A549 treated with AZD9567 at 1 μM for 4 hours (cell line): ENCODE results near the gene FAM162A. TPM values are rescaled to one million over a fixed set of nuclear protein-coding genes. Genes with fewer than 3 reads are reported as not detected.

ENCODE experiments used
- total RNA-seq: library from RNA; stranded (reverse); fragments of 200-300 nt; extraction: Qiagen RNA extraction; gene quantifications from 5 replicates; pipeline ENCODE4 v1.2.3, GENCODE V29; 2022; ENCODE audit not compliant: insufficient read depth

FAM162A gene
- total RNA-seq = 31.7 to 37.2 TPM (median 33.1 TPM) in 5 replicates

GRCh38 chr3:122383771-122384697 lies at the start of gene FAM162A:
Gene FAM162A, plus strand, starts transcription at chr3:122384182. Its CDS starts 84 bp downstream, at chr3:122384266.

GRCh38 chr3:122382888-122383666 lies 905 bp upstream of the FAM162A start, which contains the start of gene MIX23:
Gene MIX23, minus strand, starts transcription at chr3:122383231. Its CDS starts 7 bp downstream, at chr3:122383224.

GRCh38 chr3:122415762-122416654 lies 32.0 kb downstream of the FAM162A start, which contains the start of gene WDR5B:
Gene WDR5B, minus strand, starts transcription at chr3:122416062. Its CDS starts 534 bp downstream, at chr3:122415528.

Other genes with a start within 250 kb of the FAM162A start
- gene CASR, start 200.5 kb upstream of the FAM162A start, total RNA-seq = not detected in 5 replicates
- gene CSTA, start 58.9 kb upstream of the FAM162A start, total RNA-seq = 0.58 to 1.3 TPM (median 0.91 TPM) in 4 of 5 replicates, not detected in the other
- 45.8 to 79.8 TPM (median 46.6 TPM) in 5 replicates for gene MIX23, start 951 bp upstream of the FAM162A start, total RNA-seq
- gene WDR5B, start 31.9 kb downstream of the FAM162A start, total RNA-seq = 2.7 to 4.1 TPM (median 3.7 TPM) in 5 replicates
- gene KPNA1, start 130.8 kb downstream of the FAM162A start, total RNA-seq = 58.1 to 86.3 TPM (median 66.9 TPM) in 5 replicates
- 3.1 to 5.0 TPM (median 4.3 TPM) in 5 replicates for gene PARP9, start 180.1 kb downstream of the FAM162A start, total RNA-seq
- gene DTX3L, start 180.2 kb downstream of the FAM162A start, total RNA-seq = 6.1 to 10.1 TPM (median 6.9 TPM) in 5 replicates
- gene PARP15, start 193.5 kb downstream of the FAM162A start, total RNA-seq = not detected in 5 replicates